SU-DHL-6 (cell line): ENCODE results near the gene SLC24A3.

Experiments
- H2AFZ ChIP-seq: fragments of 200-600 bp; sonication (generic); 2 replicates; pipeline ENCODE4 v1.6.1; 2014; ENCODE audit warnings: low read depth, mild to moderate bottlenecking, moderate library complexity, mixed read lengths, antibody characterized with exemption, low read length; ENCODE audit not compliant: severe bottlenecking
- H3F3A ChIP-seq: fragments of 200-600 bp; shearing (Covaris generic); 2 replicates; pipeline ENCODE4 v1.6.0; 2016; ENCODE audit warnings: antibody characterized with exemption, mild to moderate bottlenecking; ENCODE audit not compliant: insufficient read depth
- H3K27ac ChIP-seq: fragments of 200-600 bp; sonication (generic); 2 replicates; pipeline ENCODE4 v1.5.1; 2016; ENCODE audit warnings: low read depth, mild to moderate bottlenecking, low read length, moderate library complexity, mixed read lengths
- H3K27me3 ChIP-seq: fragments of 200-600 bp; sonication (generic), shearing (Covaris generic); 2 replicates; pipeline ENCODE4 v1.6.0; 2014; ENCODE audit warnings: mild to moderate bottlenecking, low read length
- H3K36me3 ChIP-seq: fragments of 200-600 bp; sonication (generic); 2 replicates; pipeline ENCODE4 v1.6.1; 2014; ENCODE audit warnings: mild to moderate bottlenecking, low read length, mixed read lengths
- H3K4me2 ChIP-seq: fragments of 300-600, 200-600 bp; shearing (Covaris generic), sonication (generic); 2 replicates; pipeline ENCODE4 v1.6.0; 2014; ENCODE audit warnings: low read length, low read depth, mild to moderate bottlenecking; ENCODE audit not compliant: poor library complexity, severe bottlenecking
- H3K4me3 ChIP-seq: fragments of 200-600 bp; sonication (generic); 2 replicates; pipeline ENCODE4 v1.5.1; 2014; ENCODE audit warnings: antibody characterized with exemption, low read length, mild to moderate bottlenecking, mixed read lengths; ENCODE audit not compliant: insufficient read depth, poor library complexity, severe bottlenecking
- H3K79me2 ChIP-seq: fragments of 200-600 bp; sonication (generic); 2 replicates; pipeline ENCODE4 v1.6.1; 2014; ENCODE audit warnings: mild to moderate bottlenecking, low read length, moderate library complexity; ENCODE audit not compliant: insufficient read depth
- H3K9ac ChIP-seq: fragments of 200-600 bp; sonication (generic); 2 replicates; pipeline ENCODE4 v1.7.0; 2014; ENCODE audit warnings: mild to moderate bottlenecking, low read length
- H3K9me2 ChIP-seq: fragments of 200-600 bp; sonication (generic); replicated peaks from 2 replicates; pipeline ENCODE4 v1.6.1; 2014; ENCODE audit warnings: low read length; ENCODE audit not compliant: insufficient read depth
- H3K9me3 ChIP-seq: fragments of 200-600 bp; sonication (generic); 2 replicates; pipeline ENCODE4 v1.6.1; 2014; ENCODE audit warnings: low read length, mixed read lengths; ENCODE audit not compliant: insufficient read depth
- H4K20me1 ChIP-seq: fragments of 200-600 bp; sonication (generic); 2 replicates; pipeline ENCODE4 v1.6.1; 2014; ENCODE audit warnings: low read depth, mild to moderate bottlenecking, antibody characterized with exemption, low read length, moderate library complexity, mixed read lengths
- EZH2phosphoT487 ChIP-seq: fragments of 200-600 bp; sonication (generic), shearing (Covaris generic); conservative IDR thresholded peaks from 2 replicates; pipeline ENCODE4 v1.6.1; 2018; ENCODE audit warnings: mild to moderate bottlenecking, antibody characterized with exemption, low read length, moderate library complexity, mixed read lengths
- TF ChIP-seq, protein P1 (sequence below): fragments of 200-600 bp; sonication (generic); IDR thresholded peaks from one replicate; pipeline ENCODE4 v1.5.1; 2017; ENCODE audit warnings: antibody characterized with exemption, mild to moderate bottlenecking, low read length, moderate library complexity; ENCODE audit not compliant: insufficient read depth, poor library complexity, severe bottlenecking

The SLC24A3 gene

DNA sequence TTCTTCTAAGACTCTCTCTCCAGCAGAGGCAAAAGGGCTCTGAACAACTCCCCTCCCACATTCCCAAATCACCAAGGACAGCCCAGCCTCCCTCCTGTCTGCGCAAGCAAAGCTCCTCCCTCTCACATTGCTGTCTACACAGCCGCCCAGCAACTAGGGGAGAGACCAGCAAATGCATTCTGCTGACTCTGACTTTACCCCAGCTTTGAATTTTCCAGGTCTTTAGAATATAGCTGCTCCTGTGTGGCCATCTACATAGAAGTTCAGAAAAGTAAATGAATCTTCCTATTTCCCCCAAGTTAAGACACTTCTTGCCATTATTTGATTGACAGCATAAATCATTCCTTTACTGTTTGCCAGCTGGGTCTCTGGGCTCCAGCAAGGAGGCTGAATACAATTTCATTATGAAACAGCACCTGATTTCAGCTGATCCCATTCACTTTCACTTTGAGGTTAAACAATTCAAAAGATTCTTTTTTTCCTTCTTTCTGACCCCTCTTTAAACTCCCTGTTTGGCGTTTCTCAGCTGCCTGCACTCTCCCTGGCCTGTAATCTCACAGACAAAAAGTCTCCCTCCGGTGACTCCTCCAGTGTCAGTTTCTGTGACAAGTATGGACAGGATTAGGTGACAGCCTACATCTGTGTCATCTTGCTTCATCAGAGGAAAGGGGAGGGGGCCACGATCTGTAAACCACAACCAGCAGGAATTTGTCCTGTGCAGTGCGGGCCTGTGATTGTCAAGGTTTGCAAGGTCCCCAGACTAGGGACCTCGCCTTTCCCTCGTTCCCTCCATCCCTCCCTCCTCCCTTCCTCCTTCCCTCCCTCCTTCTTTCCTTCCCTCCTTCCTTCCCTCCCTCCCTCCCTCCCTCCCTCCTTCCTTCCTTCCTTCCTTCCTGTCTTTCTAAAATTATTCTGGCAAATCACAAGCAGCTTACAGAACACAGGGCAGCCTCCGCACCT is 340.1 kb downstream of the SLC24A3 start:
- no peaks in the 10 kb centered on the region for H3K9me2 ChIP-seq
- H3K27ac ChIP-seq, result no peak overlapping the region
- H3K36me3 ChIP-seq, result no peaks in the 10 kb centered on the region
- H3K9ac ChIP-seq, result no peak overlapping the region
- H3K27me3 ChIP-seq, result no peaks in the 10 kb centered on the region
- no peak overlapping the region for H3K4me3 ChIP-seq
- no peaks in the 10 kb centered on the region for H3K79me2 ChIP-seq
- H3K9me3 ChIP-seq, result no peaks in the 10 kb centered on the region
- TF ChIP-seq, protein P1, sequence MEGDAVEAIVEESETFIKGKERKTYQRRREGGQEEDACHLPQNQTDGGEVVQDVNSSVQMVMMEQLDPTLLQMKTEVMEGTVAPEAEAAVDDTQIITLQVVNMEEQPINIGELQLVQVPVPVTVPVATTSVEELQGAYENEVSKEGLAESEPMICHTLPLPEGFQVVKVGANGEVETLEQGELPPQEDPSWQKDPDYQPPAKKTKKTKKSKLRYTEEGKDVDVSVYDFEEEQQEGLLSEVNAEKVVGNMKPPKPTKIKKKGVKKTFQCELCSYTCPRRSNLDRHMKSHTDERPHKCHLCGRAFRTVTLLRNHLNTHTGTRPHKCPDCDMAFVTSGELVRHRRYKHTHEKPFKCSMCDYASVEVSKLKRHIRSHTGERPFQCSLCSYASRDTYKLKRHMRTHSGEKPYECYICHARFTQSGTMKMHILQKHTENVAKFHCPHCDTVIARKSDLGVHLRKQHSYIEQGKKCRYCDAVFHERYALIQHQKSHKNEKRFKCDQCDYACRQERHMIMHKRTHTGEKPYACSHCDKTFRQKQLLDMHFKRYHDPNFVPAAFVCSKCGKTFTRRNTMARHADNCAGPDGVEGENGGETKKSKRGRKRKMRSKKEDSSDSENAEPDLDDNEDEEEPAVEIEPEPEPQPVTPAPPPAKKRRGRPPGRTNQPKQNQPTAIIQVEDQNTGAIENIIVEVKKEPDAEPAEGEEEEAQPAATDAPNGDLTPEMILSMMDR, result no peak
- no peak for TF ChIP-seq EZH2phosphoT487
- H2AFZ ChIP-seq, result no peak overlapping the region
- no peak overlapping the region for H3K4me2 ChIP-seq
- H3F3A ChIP-seq, result no peaks in the 10 kb centered on the region
- H4K20me1 ChIP-seq, result no peaks in the 10 kb centered on the region

DNA sequence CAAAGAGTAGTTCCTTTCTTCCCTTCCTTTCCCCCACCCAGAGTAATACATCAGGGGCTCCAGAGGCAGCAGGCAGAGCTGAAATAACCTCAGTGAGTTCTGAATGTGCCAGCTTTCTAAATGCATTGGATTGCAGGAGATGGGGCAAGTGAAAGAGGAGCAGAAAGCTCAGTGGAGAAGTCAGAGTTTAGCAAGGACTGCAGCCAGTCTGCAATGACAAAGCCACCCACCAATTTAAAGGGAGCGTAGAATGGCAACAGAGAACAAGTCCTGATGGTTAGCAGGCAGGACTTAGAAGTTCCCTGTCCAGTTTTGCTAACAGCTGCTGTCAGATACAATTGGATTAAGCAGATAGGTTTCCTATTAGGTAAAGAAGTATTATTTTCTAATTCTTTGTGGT is 342.2 kb downstream of the SLC24A3 start:
- Histone ChIP-seq H3K36me3 (no peaks in the 10 kb centered on the region), H3K79me2 (no peaks in the 10 kb centered on the region), H3K9ac (no peak overlapping the region), H3K27me3 (no peaks in the 10 kb centered on the region), H4K20me1 (no peaks in the 10 kb centered on the region), H3K9me3 (no peaks in the 10 kb centered on the region), H3F3A (no peaks in the 10 kb centered on the region), H3K4me3 (no peak overlapping the region), H3K27ac (no peak overlapping the region), H2AFZ (no peak overlapping the region), H3K4me2 (no peak overlapping the region), H3K9me2 (no peaks in the 10 kb centered on the region)
- TF ChIP-seq, protein P1, result no peak
- no peak for TF ChIP-seq EZH2phosphoT487

DNA sequence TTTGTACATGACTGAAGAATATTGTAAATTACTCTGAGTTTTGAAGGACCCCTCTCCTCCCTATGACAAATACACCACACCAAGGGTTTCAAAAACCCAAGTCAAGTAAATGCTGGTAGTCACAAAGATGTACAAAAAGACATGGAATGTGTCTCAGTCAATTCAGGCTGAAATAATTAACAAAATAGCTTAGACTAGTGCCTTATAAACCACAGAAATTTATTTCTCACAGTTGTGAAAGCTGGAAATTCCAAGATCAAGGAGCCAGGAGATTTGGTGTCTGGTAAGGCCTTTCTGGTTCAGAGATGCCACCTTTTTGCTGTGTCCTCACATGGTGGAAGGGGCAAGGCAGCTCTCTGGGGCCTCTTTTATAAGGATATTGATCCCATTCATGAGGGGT is 343.3 kb downstream of the SLC24A3 start:
- H3K4me3 ChIP-seq, result no peak overlapping the region
- H3K27me3 ChIP-seq, result no peaks in the 10 kb centered on the region
- no peaks in the 10 kb centered on the region for H4K20me1 ChIP-seq
- H3K4me2 ChIP-seq, result no peak overlapping the region
- no peaks in the 10 kb centered on the region for H3F3A ChIP-seq
- no peaks in the 10 kb centered on the region for H3K79me2 ChIP-seq
- H3K9ac ChIP-seq, result no peak overlapping the region
- H3K36me3 ChIP-seq, result no peaks in the 10 kb centered on the region
- no peaks in the 10 kb centered on the region for H3K9me3 ChIP-seq
- H3K9me2 ChIP-seq, result no peaks in the 10 kb centered on the region
- H3K27ac ChIP-seq, result no peak overlapping the region
- TF ChIP-seq, protein P1, result no peak
- TF ChIP-seq EZH2phosphoT487, result no peak
- H2AFZ ChIP-seq, result no peak overlapping the region
